ENCODE results near the gene ZNG1B.
"Not testable (repeated sequence)": the region's sequence is repeated elsewhere in the genome, so short reads cannot be mapped to it uniquely, and the experiment has no call there.

Gene ZNG1B

GRCh38 chr2:113504081-113504480, 66.6 kb downstream of the ZNG1B start:
- DNase-seq, result not testable (repeated sequence)

DNA sequence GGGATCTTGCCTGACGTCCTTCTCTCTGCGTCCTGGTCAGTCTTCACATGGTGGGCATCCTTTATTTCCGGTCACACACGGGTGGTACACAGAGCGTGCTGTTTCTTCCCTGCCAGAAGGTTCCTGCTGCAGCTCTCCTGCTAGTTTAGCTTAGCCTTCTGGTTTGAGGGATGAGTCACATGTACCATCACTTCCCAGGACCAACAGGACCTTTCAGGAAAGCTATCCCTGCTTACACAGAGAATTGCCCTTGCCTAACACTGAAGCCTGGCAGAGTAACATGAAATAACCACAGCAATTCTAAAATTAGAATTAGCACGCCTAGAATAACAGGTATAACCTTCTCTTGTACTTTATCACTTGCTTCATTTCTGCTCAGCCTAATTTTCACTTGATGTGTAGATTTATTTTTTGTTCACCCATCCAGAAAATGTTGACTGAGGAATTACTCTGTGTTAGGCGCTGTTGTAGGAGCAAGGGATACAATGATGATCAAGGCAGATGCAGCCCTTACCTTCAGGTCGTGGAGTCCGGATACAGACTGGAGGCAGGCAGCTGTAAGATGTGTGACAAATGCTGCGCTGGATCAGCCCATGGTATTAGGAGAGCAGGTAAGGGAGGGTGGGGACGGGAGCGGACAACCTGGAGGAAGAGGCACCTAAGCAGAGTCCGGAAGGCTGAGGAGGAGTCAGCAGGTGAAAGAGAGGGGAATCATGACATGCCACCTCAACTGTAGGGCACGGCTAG, 70.1 kb downstream of the ZNG1B start:
- not testable (repeated sequence) for DNase-seq

DNA sequence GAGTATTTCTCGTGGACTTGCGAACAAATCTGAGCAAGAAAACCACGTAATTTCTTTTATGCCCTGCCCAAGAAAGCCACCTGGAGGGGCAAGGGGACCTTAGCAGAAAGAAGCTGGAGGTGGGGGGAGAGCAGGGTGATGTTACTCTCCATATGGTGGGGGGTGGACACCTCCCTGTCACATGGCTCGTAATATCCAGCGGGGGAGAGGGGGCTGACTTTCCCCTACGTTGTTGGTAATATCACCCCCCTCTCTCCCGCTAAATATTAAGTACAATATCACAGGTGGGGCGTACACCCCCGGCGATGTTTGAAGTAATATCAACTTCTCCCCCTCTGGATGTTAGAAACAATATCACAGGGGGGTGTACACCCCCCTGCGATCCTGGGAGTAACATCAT, 70.7 kb downstream of the ZNG1B start:
- not testable (repeated sequence) for DNase-seq

DNA sequence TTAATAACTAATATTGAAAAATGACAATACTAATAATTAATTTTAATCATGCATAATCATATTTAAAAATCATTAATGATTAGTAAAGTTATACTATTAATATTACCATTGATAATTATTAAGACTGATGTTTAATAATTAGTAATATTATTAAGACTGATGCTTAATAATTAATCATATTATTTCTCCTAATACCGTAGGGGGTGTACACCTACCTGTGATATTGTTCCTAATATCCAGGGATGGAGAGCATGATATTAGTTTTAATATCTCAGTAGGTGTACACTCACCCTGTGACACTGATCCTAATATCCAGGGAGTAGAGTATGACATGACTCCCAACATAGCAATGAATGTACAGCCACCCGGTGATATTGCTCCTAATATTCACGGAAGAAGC, 73.4 kb downstream of the ZNG1B start:
- DNase-seq, result not testable (repeated sequence)

GRCh38 chr2:113511859-113512258, 74.4 kb downstream of the ZNG1B start:
- not testable (repeated sequence) for DNase-seq

DNA sequence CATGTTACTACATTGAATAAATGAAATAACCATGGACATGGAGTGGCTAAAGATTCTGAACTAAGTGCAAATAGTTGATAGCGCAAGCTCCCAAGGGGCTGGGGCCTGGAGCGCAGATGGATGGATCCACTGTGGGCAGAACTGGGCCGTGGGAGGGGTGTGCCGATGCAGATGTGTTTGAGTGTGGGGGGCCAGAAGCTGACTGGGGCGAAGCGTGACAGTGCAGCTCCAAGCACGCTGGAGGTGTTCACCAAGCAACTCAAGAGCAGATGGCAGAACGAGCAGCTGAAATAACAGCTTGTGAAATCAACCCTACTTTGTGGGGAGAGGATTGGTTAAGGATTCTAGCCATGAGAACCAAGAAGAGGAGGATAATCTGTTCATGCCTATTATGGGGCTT, 78.0 kb downstream of the ZNG1B start:
- not testable (repeated sequence) for DNase-seq

- DNase-seq, result not testable (repeated sequence)
Measured at GRCh38 chr2:113515995-113516394, 78.5 kb downstream of the ZNG1B start.

GRCh38 chr2:113517025-113517424, 79.5 kb downstream of the ZNG1B start:
- not testable (repeated sequence) for DNase-seq

- not testable (repeated sequence) for DNase-seq
Measured at GRCh38 chr2:113520837-113521236, 83.3 kb downstream of the ZNG1B start.

DNA sequence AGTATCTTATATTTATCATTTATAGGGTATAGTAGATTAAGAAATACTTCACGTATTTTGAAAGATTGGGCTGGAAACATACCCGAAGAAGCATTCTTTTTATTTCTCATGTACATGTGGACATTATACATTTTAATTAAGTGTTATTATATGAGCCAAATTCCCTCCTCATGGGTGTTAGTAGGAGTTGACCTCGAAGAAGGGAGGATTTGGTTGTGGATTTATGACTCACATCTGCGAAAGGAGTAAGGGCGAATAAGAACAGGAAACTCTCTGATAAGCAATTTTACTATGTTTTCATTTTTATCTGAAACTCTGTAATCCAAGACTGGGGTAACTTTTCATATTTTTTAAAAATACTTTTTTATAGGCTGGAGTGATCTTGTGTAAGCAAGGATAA, 84.0 kb downstream of the ZNG1B start:
- not testable (repeated sequence) for DNase-seq

DNA sequence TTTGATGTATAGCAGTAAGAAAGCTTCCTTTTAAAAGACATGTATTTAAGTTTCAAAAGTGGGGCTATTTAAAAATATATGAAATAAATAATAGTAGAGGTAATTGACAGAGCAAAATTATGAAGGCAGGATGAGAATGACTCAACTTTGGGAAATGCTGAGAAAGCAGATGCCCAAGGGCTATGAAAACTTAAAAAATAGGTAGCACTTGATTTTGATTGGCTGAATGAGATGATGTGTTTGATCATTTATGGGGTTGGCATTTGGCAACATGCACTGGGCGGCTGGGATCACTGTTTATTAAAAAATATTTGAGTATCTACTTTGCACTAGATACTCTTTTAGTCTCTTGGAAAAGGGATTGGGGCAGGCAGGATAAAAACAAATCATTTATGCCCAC, 87.5 kb downstream of the ZNG1B start:
- DNase-seq, result not testable (repeated sequence)

DNA sequence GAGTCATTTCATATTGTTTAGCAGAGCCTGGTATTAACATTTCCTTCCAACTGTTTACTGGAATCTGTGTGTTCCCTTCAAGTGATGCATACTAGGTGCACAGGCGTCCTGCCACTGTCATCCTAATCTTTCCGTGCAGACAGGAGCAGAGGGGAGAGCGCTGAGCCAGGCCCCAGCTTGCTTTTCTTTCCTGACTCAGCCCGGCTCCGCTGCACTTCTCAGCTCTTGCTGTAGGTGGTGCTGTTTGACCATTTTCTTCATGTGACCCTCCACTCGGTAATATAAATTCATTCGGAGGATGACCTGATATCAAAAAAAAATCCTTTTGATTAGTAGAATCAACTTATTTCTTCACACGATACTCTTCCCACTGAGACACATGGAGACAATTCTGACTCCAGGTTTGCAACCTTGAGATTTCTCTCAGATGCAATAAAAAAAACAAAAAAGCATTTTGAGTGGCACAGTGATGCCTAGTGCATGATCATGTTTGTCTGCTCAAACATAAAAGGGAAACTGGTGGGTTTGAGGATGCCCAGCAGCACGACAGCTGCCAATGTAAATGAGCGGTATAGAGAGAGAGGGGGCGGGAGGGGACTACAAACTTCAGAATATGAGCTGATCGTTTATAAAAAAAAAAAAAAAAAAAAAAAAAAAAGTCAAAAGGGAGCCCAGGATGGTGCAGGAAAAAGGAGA, 90.0 kb downstream of the ZNG1B start:
- DNase-seq, result not testable (repeated sequence)

- DNase-seq, result not testable (repeated sequence)
Measured at GRCh38 chr2:113528126-113528525, 90.6 kb downstream of the ZNG1B start.

DNA sequence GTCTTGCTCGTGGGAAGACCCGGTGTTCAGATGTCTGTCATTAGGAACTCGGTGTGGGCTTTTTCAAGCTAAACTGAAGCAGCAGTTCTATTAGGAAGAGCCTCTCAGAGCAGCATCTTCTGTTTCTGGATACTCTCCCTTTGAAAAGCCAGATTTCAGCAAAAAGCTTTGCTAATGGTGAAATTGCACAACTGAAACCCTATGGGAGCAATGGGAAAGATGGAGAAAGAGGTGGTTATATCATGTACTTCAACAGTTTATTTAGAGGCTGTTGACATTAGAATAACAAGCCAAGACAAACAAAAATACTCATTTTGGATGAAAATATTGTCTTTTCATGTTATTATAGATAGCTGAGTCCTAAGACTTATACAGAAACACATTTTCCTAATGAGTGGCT, 91.4 kb downstream of the ZNG1B start:
- DNase-seq, result not testable (repeated sequence)

DNA sequence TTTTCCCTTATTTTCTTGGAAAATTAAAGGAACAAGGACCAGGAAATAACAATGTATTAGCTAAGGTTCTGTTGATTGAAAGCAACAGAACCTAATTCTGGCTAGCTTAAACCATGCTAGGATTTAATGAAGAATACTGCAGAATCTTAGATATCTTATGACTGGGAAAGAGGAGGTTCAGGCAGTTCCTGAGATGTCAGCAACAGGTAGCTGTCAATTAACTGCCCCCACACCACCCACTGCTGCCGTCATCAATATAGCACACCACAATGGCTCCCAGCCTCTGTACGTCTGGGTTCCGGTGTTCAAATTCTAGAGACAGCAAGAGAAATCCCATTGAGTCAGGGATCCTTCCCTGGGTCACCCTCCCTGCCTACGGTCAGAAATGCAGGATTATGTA, 95.5 kb downstream of the ZNG1B start:
- DNase-seq, result not testable (repeated sequence)

DNA sequence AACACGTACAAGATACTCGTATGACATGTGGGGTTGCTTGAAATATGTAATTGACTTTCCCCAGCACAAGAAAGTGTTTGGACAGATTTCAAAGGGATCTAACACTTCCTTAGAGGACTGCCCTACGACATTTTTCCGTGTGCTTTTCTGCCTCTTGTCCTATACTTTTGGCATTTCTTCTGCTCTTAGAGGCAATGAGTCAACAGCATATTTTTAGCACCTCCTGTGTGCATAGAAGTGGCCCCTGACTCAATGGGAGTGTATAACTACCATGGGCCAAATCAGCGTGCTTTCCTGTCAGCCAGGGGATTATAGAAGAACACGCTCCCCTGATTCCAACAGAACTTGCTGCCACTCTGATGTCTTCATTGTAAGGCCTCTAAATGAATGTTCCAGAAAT, 99.1 kb downstream of the ZNG1B start:
- DNase-seq, result not testable (repeated sequence)

DNA sequence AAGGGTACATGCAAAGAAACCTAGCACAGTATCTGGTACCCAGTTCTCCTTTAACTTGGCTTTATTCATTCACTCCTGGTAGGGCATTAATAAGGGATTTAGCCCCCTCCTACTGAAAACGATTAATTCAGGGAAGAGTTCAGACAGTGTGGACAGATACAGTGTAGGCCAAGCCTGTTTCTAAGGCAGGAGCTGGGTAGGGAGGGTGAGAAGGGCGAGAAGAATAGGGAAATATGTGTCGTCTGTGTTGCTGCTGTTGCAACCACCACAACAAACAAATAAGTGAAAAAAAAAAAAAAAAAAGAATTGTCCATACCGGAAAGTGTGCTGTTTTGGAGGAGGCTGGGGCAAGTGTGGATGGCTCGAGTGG, 103.3 kb downstream of the ZNG1B start:
- DNase-seq, result not testable (repeated sequence)

GRCh38 chr2:113541204-113541975, 103.9 kb downstream of the ZNG1B start:
- DNase-seq, result not testable (repeated sequence)

DNA sequence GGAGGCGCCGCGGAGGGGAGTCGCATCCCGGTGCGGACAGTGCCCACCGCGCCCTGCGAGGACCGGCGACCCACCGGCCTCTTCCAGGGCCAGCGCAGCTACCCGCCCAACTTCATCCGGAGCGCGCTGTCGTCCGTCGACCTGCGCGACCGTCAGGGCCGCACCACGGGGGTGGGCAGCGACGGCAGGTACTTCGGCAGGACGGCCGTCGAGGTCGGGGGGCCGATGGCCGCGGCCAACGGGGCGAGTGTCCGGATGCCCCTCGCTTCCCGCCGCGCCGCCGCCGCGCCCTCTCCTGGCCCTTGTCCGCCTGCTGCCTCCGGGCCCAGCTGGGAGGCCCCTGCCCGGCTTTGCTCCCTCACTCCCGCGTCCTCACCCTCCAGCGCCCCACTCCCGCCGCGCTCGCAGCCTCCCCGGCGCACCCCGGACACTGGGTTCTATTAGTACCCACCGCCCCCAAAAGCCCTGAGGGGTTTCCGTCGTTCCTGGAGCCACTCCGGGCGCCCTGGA, 104.5 kb downstream of the ZNG1B start:
- not testable (repeated sequence) for DNase-seq

DNA sequence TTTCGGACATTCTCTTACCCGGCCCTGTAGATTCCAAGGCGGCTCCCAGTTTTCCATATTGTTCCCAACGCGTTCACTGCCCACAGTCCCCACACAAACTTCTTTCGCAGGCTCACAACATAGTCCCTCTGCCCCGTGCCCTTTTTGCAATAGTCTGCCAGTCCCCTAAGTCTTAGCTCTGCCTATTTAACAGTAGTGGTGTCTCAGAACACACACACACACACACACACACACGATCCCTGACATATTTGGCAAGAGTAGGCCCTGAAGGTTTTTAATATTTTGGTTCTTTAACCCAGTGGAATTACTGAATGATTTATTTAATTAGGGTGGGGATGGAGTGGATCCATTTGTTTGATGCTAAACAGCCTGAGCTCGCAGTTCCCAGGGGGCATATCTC, 105.0 kb downstream of the ZNG1B start:
- DNase-seq, result not testable (repeated sequence)
